ENCODE measurements around the gene PIK3CG. TPM values are rescaled to one million over a fixed set of nuclear protein-coding genes. Genes with fewer than 3 reads are reported as not detected.

PIK3CG gene
- total RNA-seq, 1 experiment from 2014 or later: 0.05 TPM

DNA sequence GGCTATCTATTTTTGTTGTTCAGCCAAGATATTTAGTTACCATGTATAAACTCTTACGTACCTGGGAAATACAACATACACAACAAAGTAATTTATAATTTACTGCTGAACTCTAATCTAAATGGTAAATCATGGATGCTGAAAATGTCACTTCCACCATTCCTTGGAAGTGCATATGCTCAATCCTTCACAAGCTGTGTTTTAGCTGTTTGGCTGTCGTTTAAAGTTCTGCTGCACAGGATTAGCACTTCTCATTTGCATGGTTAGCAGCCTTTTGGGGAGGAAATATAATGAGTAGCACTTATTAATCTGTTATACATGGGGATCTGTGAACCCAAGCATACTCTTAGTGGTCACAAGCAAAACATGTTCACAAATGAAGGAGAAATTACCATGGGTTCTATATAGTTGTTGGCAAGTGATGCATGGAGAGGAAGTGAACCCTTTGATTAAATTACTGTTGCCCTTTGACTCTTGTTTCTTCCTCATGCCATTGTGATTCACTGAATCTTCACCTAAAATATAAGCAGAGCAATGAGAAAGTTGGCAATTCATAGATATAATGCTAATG, 18.5 kb downstream of the PIK3CG start:
- no peak for ATAC-seq
- TF ChIP-seq, protein P1, sequence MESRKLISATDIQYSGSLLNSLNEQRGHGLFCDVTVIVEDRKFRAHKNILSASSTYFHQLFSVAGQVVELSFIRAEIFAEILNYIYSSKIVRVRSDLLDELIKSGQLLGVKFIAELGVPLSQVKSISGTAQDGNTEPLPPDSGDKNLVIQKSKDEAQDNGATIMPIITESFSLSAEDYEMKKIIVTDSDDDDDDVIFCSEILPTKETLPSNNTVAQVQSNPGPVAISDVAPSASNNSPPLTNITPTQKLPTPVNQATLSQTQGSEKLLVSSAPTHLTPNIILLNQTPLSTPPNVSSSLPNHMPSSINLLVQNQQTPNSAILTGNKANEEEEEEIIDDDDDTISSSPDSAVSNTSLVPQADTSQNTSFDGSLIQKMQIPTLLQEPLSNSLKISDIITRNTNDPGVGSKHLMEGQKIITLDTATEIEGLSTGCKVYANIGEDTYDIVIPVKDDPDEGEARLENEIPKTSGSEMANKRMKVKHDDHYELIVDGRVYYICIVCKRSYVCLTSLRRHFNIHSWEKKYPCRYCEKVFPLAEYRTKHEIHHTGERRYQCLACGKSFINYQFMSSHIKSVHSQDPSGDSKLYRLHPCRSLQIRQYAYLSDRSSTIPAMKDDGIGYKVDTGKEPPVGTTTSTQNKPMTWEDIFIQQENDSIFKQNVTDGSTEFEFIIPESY (IDR thresholded peaks at IDR 0.05; ENCODE audit: extremely low read depth, insufficient replicate concordance, low read length): no peak
- TF ChIP-seq, protein P2, sequence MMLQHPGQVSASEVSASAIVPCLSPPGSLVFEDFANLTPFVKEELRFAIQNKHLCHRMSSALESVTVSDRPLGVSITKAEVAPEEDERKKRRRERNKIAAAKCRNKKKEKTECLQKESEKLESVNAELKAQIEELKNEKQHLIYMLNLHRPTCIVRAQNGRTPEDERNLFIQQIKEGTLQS (IDR thresholded peaks at IDR 0.05): no peak
- no peak for TF ChIP-seq SP1 (IDR thresholded peaks at IDR 0.05; ENCODE audit: low read depth)
- TF ChIP-seq EGR1 (IDR thresholded peaks at IDR 0.05; ENCODE audit: low read depth): no peak
- no peak for TF ChIP-seq POLR2AphosphoS5 (IDR thresholded peaks at IDR 0.05; ENCODE audit: low read depth, low read length)
- TF ChIP-seq, protein P3, sequence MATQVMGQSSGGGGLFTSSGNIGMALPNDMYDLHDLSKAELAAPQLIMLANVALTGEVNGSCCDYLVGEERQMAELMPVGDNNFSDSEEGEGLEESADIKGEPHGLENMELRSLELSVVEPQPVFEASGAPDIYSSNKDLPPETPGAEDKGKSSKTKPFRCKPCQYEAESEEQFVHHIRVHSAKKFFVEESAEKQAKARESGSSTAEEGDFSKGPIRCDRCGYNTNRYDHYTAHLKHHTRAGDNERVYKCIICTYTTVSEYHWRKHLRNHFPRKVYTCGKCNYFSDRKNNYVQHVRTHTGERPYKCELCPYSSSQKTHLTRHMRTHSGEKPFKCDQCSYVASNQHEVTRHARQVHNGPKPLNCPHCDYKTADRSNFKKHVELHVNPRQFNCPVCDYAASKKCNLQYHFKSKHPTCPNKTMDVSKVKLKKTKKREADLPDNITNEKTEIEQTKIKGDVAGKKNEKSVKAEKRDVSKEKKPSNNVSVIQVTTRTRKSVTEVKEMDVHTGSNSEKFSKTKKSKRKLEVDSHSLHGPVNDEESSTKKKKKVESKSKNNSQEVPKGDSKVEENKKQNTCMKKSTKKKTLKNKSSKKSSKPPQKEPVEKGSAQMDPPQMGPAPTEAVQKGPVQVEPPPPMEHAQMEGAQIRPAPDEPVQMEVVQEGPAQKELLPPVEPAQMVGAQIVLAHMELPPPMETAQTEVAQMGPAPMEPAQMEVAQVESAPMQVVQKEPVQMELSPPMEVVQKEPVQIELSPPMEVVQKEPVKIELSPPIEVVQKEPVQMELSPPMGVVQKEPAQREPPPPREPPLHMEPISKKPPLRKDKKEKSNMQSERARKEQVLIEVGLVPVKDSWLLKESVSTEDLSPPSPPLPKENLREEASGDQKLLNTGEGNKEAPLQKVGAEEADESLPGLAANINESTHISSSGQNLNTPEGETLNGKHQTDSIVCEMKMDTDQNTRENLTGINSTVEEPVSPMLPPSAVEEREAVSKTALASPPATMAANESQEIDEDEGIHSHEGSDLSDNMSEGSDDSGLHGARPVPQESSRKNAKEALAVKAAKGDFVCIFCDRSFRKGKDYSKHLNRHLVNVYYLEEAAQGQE (IDR thresholded peaks at IDR 0.05; ENCODE audit: low read depth): no peak
- no peak for TF ChIP-seq CBX3 (IDR thresholded peaks at IDR 0.05; ENCODE audit: low read depth)
- no peak for TF ChIP-seq ZFX (IDR thresholded peaks at IDR 0.05)
- no peak for TF ChIP-seq EZH2 (IDR thresholded peaks at IDR 0.05)
- TF ChIP-seq, protein P4, sequence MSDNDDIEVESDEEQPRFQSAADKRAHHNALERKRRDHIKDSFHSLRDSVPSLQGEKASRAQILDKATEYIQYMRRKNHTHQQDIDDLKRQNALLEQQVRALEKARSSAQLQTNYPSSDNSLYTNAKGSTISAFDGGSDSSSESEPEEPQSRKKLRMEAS (IDR thresholded peaks at IDR 0.05): no peak
- TF ChIP-seq POLR2A (IDR thresholded peaks at IDR 0.05; ENCODE audit: borderline replicate concordance, extremely low read depth, insufficient read depth, insufficient read length): no peak
- TF ChIP-seq JUND (IDR thresholded peaks at IDR 0.05): no peak
- Histone ChIP-seq H3K9me3 (ENCODE audit: control insufficient read depth in 1 of 2, insufficient read depth in 1 of 2, low read depth in 1 of 2, low read length in 2 of 2) (no peaks in the 10 kb centered on the region), H3K9ac (ENCODE audit: low read length) (no peak overlapping the region), H3K4me2 (ENCODE audit: low read length) (no peak overlapping the region), H3K9me2 (ENCODE audit: insufficient read depth) (no peaks in the 10 kb centered on the region), H2AFZ (ENCODE audit: low read depth, low read length, poor library complexity, severe bottlenecking) (no peak overlapping the region), H3K4me3 (replicated peaks in 1 of 2; ENCODE audit: low read depth in 1 of 2, low read length in 2 of 2) (no peak overlapping the region), H3K36me3 (ENCODE audit: control insufficient read depth in 1 of 2, insufficient read depth in 2 of 2, low read length in 2 of 2) (no peaks in the 10 kb centered on the region), H3K27me3 (ENCODE audit: insufficient read depth, low read length) (no peaks in the 10 kb centered on the region), H3K4me1 (ENCODE audit: control insufficient read depth in 1 of 2, insufficient read depth in 2 of 2, low read length in 2 of 2) (no peaks in the 10 kb centered on the region), H4K20me1 (ENCODE audit: insufficient read depth) (no peaks in the 10 kb centered on the region), H3K27ac (ENCODE audit: low read depth, low read length) (no peak overlapping the region), H3K79me2 (ENCODE audit: insufficient read depth, low read length) (no peaks in the 10 kb centered on the region)
- no peak for DNase-seq (ENCODE audit: low read depth, low spot score)
- ChIA-PET RAD21 (ENCODE audit: low non-redundant PET in 1 of 2, low total read pairs in 2 of 2, uncharacterized antibody in 2 of 2, unreplicated experiment in 2 of 2) (no interaction called here), POLR2A (no interaction called here), CTCF (no interaction called here)
- intact Hi-C loops (cut with micrococcal nuclease): no loop called here
- no TSS peak for BruUV-seq (replicated peaks)

All from HCT116 (cell line).